Activated gamma-delta T cell treated with anti-CD3 and anti-CD28 coated beads, Interleukin-2, amount 50 U/mL, for 16 hours (primary cell): ENCODE data around the gene BCAS2.
"Not testable (repeated sequence)": the region's sequence is repeated elsewhere in the genome, so short reads cannot be mapped to it uniquely, and the experiment has no call there.

Source experiments
- DNase-seq: peaks from one replicate; pipeline ENCODE4 v3.0.0-alpha.2; 2020; ENCODE audit warnings: low read depth

BCAS2 gene

DNA sequence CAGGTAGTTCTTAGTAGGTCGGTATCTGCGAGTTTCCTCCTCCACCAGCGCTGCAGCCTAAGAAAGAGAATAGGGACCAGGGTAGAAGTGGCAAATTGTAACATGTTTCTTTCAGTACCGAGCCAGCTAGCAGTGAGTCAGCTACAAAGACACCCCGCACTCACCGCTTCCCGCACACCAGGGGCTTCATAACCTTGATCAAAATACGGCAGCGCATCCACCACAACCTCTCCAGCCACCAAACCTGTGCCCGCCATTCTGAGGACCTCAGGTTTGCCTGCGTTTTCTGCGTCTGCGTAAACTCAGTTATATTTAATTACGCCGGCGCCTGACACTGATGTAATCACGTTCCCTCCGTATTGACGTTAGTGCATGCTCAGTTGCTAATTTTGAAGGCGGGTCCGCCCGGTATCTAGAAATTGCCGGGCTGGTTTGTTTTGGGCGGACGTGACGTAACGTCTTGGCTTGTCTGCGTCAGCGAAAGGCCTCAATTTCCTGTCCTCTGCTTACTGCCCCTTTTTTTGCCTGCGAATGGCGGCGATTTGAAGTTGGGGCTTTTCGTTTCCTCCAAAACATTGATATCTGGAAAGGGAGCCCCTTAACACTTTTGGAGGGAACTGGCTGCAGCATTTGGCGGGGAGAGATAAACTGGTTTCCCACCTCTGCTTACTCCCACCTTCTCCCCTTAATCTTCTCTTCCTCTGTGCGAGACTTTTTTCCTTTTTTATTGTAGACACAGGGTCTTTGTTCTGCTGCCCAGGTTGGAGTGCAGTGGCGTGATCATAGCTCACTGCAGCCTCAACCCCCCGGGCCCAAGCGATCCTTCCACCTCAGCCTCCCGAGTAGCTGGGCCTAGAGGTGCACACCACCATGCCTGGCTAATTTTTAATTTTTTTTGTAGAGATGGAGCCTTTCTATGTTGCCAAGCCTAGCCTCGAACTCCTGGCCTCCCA, at the start of gene BCAS2:
TSS of gene BCAS2 (minus strand) at position 281 of the 953 bp plus-strand sequence. CDS start at position 257, 24 bp downstream.
- peak; percentile 90 for DNase-seq

DNA sequence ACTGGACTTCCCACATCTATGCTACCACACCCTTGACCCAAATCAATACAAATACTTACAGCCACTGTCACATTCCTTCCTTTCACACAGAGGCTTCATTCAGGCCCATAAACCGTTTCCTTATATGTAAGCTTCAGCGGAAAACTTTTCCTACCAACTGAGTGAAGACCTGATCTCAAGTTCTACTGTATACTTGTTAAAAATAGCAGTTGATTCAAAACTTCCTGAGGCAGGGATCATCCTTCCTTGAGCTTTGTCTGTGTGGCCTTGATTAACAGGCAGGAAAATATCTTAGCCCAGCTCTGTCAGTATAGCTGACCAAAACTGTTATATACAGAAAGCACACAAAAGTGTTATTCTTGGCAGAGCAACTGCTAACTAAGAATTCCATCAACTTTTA, 45.7 kb upstream of the BCAS2 start:
- DNase-seq: no peak

DNA sequence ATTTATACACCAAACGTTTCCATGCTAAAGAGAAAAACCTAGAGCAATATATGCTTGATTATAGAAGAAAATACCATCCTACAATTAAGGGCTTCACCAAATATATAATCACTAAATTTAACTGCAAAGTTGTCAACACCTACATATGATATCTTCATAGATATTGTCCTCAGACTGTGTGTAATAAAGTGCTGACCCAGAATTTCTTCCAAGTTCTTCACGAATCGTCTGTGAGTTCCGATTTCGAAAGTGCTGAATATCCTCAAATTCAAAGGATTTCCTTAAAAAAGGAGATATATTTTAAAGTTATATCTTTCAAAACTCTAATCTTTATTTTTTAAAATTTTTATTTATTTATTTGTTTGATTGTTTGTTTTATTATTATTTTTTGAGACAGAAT, 41.9 kb upstream of the BCAS2 start:
- no peak for DNase-seq

DNA sequence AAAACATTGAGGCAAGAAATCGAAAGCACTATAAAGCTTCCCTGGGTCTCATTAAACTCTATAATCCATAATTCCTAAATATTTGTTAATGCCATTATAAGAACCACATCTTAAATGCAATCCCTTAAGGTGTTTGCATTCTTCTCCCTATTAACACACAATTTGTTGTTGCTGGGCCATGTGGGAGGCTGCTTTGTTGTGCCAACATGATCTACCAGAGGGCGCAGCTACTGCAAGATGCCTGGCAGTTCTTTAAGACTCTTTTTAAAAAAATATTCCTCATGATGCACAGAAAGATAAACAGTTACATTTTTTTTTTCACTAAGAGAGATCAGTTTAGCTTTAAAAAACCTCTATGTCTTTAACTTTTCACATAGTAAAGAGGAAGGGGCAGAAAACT, 39.0 kb upstream of the BCAS2 start:
- DNase-seq: no peak

DNA sequence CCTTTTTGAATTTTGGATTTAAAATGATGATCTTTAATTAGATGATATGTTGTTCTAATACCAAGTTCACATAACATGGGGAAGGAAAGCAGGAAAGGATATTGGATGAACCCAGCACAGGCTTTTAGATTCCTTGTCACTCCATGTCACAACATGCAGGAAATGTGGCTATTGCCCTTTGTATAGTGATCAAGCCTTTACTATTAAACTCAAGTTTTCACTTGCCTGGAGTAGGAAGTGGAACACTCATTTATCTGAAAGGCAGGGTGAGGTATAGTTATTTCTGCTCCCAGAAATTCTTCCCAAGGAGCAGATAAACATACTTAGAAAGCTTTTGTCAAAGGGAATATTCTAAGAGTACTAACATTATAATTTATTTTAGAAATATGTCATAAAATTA, 37.2 kb upstream of the BCAS2 start:
- no peak for DNase-seq

DNA sequence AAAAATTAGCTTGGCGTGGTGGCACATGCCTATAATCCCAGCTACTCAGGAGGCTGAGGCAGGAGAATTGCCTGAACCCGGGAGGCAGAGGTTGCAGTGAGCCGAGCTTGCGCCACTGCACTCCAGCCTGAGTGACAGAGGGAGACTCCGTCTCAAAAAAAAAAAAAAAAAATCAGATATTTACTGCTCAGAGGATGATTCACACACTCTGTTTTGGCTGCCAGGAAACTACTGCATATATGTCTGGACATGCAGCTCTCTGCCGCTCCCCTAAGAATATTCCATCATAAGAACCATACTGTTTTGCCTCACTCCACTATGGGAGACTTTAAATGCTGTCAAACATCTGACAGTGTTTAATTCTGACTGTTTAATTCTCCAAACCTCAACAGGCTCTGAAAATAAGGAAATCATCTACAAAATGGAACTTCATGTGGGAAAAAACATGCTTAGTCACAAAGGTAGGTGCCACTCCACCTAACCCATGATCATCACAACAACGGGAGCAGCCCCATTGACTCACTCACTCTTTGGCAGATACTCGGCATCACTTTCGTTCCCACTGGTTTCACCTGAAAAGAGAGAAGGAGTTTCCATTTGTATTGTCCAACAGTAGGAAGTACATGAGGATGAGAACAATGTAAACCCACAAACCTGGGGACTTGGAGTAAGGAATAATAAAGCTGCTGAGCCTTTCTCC, 29.3 kb upstream of the BCAS2 start:
- DNase-seq: no peak

DNA sequence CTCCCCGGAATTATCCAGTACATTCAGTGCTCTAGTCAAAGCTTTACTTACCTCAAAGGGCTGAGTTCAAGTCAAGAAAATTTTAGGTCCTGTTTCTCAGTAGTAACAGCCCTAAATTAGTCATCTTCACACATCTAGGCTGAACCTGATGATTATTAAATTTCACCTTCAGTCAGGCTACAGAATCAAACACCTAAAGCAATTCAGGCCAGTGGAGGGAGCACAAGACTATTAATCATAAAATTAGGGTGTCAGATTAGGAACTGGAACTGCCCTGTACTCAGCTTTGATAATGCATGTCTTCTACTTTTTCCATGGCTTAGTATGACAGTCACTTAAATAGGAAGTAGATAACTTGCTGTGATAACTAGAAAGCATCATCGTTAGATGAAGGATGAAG, 28.4 kb upstream of the BCAS2 start:
- no peak for DNase-seq

DNA sequence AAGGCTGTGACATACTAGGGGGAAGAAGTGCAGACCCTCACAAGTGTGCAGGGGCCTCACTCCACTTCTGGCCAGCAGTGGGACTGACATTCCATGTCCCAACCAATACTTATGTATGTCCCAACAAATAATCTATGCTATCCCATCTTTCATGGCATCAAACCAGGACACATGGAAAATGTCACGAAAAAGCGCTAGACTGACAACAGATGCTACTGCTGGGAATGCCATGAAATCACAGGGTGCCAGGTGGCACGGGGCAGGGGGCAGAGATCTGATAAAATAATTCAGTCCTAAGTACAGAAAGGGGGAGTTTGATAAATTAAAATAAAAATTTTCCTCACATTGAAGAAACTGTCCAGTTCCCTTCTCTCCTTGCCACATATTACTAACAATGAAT, 27.6 kb upstream of the BCAS2 start:
- no peak for DNase-seq

DNA sequence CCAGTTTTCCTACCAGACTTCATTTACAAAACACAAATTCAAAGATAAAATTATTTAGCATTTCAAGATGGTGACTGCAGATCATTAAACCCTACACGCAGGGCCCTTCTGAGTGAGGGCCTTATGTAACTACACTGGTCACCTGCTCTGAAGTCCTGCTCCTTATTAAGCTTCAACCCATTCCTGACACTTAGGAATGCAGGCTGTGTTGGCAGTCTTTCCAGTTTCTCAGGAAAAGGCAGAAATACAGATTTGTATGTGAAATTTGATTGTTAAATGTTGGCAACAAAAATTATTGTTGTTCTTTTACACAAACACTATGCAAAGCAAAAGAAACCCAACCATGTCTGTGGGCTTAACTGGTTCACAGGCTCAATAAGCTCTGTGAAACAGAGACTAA, 25.8 kb upstream of the BCAS2 start:
- no peak for DNase-seq

DNA sequence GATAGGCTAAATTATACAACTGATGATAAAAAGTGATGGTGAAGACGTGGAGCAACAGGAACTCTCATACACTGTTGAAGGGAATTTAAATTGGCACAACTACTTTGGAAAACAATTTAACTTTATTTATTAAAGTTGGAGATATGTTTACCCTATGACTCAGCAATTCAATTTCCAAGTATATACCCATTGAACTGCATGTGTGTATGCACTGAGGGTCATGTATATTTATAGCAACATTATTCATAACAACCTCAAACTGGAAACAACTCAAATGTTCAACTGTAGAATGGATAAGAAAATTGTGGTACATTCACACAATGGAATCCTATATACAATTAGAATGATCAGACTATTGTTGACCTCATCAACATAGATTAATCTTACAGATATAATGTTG, 16.5 kb upstream of the BCAS2 start:
- DNase-seq: no peak

DNA sequence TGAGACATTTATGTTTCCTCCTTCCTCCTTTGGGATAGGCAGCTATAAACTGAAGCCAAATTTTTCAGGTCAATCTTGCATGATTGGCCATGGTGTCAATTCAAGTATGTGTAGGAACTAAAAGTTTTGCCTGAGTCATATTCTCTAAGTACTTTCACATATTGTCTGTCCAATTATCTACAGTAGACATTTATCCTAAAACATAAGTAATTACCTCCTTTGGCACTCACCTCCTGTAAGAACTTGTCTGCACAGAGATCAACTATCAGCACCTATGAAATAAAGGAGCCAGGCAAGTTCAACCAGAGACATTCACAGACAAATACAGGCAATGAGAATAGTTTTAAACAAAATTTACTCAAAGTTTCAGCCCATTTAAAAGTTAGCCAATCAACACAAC, 14.2 kb upstream of the BCAS2 start:
- DNase-seq: no peak

DNA sequence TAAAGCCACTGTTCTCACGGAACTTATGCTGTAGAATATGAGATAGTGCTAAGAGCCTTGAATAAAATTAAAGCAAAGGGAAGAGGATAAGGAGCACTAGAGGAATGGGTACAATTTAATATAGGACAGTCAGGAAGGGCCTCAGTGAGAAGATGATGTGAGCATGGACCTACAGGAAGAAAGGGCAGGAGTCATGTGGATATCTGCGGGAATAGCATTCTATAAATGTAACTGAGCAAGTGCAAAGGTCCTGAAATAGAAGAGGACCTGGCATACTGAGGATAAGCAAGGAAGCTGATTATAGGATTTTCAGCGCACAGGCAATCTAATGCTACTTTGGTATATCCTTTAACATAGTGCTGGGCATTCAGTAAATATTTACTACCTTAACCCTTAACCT, 12.6 kb upstream of the BCAS2 start:
- DNase-seq: no peak

DNA sequence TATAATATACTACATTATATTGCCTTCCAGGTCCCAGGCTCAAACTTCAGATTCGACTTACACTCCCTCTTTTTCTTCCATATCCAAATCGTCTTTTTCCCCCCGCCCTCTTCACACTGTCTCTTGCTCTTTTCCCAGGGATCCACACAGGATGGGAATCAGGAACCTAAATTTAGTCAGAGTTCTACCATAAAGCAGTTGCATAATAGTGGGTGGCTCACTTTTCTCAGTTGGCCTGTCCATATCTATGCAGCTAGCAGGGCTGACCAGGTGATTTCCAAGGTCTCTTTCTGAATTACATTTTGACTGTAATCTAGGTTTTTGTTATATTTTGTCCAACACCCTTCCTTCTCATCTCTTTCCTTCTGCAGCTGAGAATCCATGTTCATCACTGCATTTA, 7.7 kb upstream of the BCAS2 start:
- DNase-seq: no peak

DNA sequence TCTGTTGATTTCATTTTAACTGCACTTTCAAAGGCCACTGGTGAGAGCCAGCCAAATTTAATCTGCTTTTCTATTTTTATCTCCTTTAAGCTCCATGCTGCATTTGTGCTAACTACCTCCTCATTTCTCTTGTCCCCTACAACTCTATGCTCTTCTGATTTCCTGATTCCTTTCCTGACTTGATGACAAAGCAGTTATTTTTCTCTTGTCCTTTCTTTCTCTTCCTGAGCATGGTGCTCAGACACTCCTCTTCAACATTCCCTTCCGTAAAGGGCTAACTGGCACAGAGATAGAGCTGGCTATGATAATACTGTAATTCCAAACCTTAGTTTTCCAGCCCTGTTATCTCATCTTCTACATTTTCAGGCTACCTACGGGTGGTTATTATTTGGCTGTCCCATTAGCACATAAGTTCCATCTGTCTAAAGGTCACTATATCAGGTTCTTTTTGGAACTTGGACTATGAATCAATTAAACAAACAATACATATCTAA, 6.8 kb upstream of the BCAS2 start:
- no peak for DNase-seq

DNA sequence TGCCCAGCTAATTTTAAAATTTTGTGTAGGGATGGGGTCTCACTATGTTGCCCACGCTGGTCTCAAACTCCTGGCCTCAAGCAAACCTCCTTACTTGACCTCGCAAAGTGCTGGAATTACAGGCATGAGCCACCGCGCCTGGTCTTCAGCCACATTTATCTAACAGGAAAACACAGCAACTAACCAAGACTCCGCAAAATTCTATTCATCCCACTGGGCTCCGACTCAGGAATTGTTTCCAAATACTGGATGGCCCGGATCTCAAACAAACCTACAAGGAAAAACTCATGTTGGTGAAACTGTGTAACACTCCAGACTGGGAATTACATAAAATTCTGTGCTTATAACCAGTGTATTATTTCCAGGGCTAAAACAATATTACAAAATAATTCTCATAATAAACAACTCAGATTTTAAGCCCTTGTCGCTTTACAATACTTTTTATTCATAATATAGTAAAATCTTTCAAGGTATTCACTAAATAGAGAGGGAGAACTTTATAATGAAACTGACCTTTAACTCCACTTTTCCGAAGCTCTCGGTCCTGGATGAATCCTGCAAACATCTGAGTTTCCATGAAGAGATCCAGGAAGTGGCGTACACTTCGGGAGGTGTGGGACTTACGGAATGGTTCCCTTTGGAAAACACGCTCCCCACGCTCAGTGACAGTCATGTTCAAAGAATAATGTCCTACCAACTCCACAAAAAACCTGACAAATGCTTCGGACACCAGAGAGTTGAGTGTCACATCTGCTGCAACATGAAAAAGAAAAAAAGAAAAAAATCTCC, 6.0 kb upstream of the BCAS2 start:
- DNase-seq: no peak

DNA sequence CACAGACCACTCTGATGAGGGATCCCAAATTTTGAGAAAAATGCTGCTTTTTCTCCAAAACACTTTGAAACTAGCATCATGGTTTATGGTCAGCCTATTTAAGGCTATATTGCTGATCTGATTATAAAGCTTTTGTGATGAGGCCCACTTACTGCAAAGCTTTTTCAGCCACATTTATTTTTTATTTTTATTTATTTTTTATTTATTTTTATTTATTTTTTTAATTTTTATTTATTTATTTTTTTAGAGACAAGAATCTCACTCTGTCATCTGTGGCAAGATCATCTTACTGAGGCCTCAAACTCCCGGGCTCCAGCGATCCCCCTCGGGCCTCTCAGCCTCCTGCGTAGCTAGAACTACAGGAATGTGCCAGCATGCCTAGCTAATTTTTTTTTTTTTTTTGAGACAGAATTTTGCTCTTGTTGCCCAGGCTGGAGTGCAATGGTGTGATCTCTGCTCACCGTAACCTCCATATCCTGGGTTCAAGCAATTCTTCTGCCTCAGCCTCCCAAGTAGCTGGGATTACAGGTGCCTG, 5.2 kb upstream of the BCAS2 start:
- no peak for DNase-seq

DNA sequence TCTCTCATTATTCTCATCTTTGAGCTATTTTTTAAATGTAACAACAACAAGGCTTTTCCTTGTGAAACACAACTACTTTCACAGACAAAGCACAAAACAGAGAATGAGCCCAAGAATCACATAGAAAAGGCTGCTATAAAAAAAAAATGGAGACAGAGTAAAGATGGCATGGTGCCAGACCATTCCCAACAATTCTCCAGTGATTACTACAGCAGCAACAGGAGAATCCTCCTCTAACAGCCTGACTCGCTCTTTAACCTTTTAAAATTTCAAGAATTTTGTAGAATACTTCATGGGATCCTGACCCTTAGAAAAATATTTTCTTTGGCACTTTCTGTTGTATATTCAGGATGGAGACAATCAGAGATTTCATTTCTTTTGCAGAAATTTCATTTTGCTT, 3.8 kb upstream of the BCAS2 start:
- DNase-seq: no peak

DNA sequence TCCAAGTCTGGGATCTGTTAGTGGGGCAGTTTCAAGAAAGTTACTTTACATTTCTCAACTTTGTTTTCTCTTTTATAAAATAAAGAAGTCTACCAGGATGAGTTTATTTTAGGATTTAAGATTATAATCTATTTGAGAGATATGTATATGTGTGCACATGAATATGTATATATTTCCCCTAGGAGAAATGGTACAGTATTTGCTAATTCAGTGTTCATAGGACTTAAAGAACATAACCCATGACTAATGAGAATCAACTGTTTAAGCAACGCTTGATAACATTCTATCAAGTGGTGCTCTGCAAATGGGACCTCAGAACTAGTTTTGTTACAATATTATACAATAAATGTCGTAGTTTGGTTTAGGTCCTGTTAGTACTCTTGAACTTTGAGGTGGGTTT, 7.0 kb downstream of the BCAS2 start:
- DNase-seq: no peak

DNA sequence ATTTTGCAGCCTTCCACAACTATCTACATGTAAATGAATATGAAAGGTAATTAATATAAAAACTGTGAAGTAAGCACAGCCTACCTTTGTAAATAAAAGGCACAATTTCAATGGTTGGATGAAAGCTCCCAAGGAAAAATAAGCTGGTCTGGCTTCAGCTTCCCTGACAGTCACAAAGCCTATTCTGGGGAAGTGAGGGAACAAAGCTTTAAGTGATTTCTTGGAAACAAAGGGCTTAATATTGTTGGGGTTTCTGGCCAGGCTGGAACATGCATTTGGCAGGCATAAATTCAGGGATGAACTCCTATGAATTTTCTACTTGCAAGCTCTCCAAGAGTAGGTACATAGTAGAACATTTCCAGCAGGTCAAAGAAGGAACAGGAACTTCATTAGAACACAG, 17.3 kb downstream of the BCAS2 start:
- no peak for DNase-seq

DNA sequence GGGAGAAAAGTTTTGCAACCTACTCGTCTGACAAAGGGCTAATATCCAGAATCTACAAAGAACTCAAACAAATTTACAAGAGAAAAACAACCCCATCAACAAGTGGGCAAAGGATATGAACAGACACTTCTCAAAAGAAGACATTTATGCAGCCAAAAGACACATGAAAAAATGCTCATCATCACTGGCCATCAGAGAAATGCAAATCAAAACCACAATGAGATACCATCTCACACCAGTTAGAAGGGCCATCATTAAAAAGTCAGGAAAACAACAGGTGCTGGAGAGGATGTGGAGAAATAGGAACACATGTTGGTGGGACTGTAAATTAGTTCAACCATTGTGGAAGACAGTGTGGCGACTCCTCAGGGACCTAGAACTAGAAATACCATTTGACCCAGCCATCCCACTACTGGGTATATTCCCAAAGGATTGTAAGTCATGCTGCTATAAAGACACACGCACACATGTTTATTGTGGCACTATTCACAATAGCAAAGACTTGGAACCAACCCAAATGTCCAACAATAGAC, 18.4 kb downstream of the BCAS2 start:
- DNase-seq: not testable (repeated sequence)

DNA sequence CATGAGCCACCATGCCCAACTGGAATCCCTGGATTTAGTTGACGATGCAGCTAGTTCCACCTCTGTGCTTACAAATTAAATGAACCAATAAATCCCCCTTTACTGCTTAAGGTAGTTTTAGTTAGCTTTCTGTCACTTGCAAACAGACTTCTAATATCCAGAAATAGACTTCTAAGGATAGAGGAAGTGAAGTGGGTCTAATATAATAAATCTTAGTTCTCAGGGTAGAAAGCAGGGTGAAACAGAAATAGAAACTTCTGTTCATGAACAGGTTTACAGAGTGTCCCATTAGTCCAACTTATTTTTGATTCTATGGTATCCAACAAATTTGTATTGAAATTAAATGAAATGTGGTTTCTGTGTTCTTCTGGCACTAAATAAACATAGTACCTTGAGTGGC, 20.1 kb downstream of the BCAS2 start:
- DNase-seq: no peak

DNA sequence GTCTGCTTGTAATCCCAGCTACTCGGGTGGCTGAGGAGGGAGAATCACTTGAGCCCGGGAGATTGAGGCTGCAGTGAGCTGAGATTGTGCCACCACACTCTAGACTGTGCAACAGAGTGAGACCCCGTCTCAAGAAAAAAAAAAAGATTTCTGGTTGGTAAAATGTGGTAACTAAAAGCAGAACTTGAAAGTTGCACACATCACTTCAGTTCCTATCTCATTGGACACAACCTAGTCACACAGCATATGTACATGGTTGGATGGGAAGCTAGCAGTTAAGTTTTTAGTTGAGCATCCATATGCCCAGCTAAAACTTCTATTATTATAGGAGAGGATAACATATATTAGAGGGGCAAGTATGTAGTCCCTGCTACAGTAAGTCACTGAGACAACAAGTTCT, 22.1 kb downstream of the BCAS2 start:
- DNase-seq: no peak
